GM12865 (cell line): Measurements from ENCODE around the gene TSPEAR.

Experiments used
- DNase-seq: peaks from one replicate; pipeline ENCODE4 v3.0.0; 2010; ENCODE audit warnings: low read depth
- H3K4me3 ChIP-seq: 2 replicates; pipeline ENCODE4 v1.5.1; 2011; ENCODE audit warnings: mild to moderate bottlenecking, low read depth, low read length, control low read depth
- CTCF ChIP-seq: IDR thresholded peaks from 2 replicates; pipeline ENCODE4 v1.5.1; 2011; ENCODE audit warnings: low read length, control low read depth, low read depth, inconsistent platforms; ENCODE audit not compliant: insufficient read depth; ENCODE audit errors: missing control alignments

Gene TSPEAR

GRCh38 chr21:44756423-44757185 lies 45.2 kb upstream of the TSPEAR start:
- H3K4me3 ChIP-seq, result no peak overlapping the region
- no peak for DNase-seq

GRCh38 chr21:44755227-44755626 lies 43.9 kb upstream of the TSPEAR start:
- DNase-seq, result no peak
- TF ChIP-seq CTCF, result no peak
- H3K4me3 ChIP-seq, result no peak overlapping the region

More at GRCh38 chr21:44756423-44757185, 45.2 kb upstream of the TSPEAR start:
- no peak for TF ChIP-seq CTCF

- TF ChIP-seq CTCF, result no peak
- no peak for DNase-seq
- H3K4me3 ChIP-seq, result no peak overlapping the region
Observed at GRCh38 chr21:44753357-44753756, 42.0 kb upstream of the TSPEAR start.

GRCh38 chr21:44752671-44753235 lies 41.4 kb upstream of the TSPEAR start:
- no peak for DNase-seq
- H3K4me3 ChIP-seq, result no peak overlapping the region
- TF ChIP-seq CTCF, result no peak

GRCh38 chr21:44751799-44752636 lies 40.6 kb upstream of the TSPEAR start:
- DNase-seq, result no peak
- no peak for TF ChIP-seq CTCF
- H3K4me3 ChIP-seq, result no peak overlapping the region

GRCh38 chr21:44751186-44751798 lies 39.9 kb upstream of the TSPEAR start:
- H3K4me3 ChIP-seq, result no peak overlapping the region
- TF ChIP-seq CTCF, result no peak
- no peak for DNase-seq
